ENCODE measurements around the gene YIPF2.

YIPF2 gene

GRCh38 chr19:10876459-10877240 is 51.8 kb downstream of the YIPF2 start:
- no peak for DNase-seq (ENCODE audit: low read depth)

GRCh38 chr19:10874024-10874423 is 54.4 kb downstream of the YIPF2 start:
- DNase-seq (ENCODE audit: low read depth), result no peak

GRCh38 chr19:10872546-10873107 is 55.8 kb downstream of the YIPF2 start:
- DNase-seq (ENCODE audit: low read depth), result no peak

Measured in activated T-cell treated with anti-CD3 and anti-CD28 coated beads for 1 hour (primary cell).